GM19351 (cell line): ENCODE results near the gene BMF.
A peak's percentile ranks its signal among the peaks of the same experiment; 100 is the strongest.
"Not testable (repeated sequence)": the region's sequence is repeated elsewhere in the genome, so short reads cannot be mapped to it uniquely, and the experiment has no call there.

Source experiments
- ATAC-seq: cut with Tn5 transposase; IDR thresholded peaks from one replicate; pipeline ENCODE4 v1.9.1; 2021; ENCODE audit warnings: mild to moderate bottlenecking, moderate library complexity; ENCODE audit not compliant: unreplicated experiment

BMF gene

GRCh38 chr15:40108855-40109735 lies at the start of gene BMF:
Gene BMF (minus strand): TSS chr15:40108879. CDS start chr15:40106086, 2,793 bp downstream.
- ATAC-seq: peak; percentile 63

- ATAC-seq: no peak
These were observed 49.2 kb upstream of the BMF start for GRCh38 chr15:40157778-40158447.

- no peak for ATAC-seq
These were observed 46.7 kb upstream of the BMF start for GRCh38 chr15:40155270-40155910.

- not testable (repeated sequence) for ATAC-seq
These were observed 46.1 kb upstream of the BMF start for GRCh38 chr15:40154821-40155220.

GRCh38 chr15:40151991-40152390 lies 43.3 kb upstream of the BMF start:
- ATAC-seq: no peak

GRCh38 chr15:40151499-40151898 lies 42.8 kb upstream of the BMF start:
- ATAC-seq: no peak

GRCh38 chr15:40150163-40150925 lies 41.7 kb upstream of the BMF start:
- no peak for ATAC-seq

- no peak for ATAC-seq
These were observed 40.7 kb upstream of the BMF start for GRCh38 chr15:40149339-40149738.

- ATAC-seq: no peak
These were observed 37.4 kb upstream of the BMF start for GRCh38 chr15:40146037-40146436.

GRCh38 chr15:40142428-40142827 lies 33.7 kb upstream of the BMF start:
- no peak for ATAC-seq

- not testable (repeated sequence) for ATAC-seq
These were observed 29.5 kb upstream of the BMF start for GRCh38 chr15:40138201-40138570.

GRCh38 chr15:40137303-40138200 lies 28.9 kb upstream of the BMF start:
- ATAC-seq: no peak

GRCh38 chr15:40136470-40137302 lies 28.0 kb upstream of the BMF start:
- no peak for ATAC-seq

- not testable (repeated sequence) for ATAC-seq
These were observed 27.3 kb upstream of the BMF start for GRCh38 chr15:40135846-40136450.

- no peak for ATAC-seq
These were observed 26.2 kb upstream of the BMF start for GRCh38 chr15:40134885-40135284.

GRCh38 chr15:40133544-40133943 lies 24.9 kb upstream of the BMF start:
- no peak for ATAC-seq

- ATAC-seq: no peak
These were observed 22.3 kb upstream of the BMF start for GRCh38 chr15:40130799-40131502.

GRCh38 chr15:40130118-40130517 lies 21.4 kb upstream of the BMF start:
- no peak for ATAC-seq
